Nephron progenitor cell (in vitro differentiated cells): ENCODE results near the gene NPAS2.

Source experiments
- DNase-seq: peaks from one replicate; pipeline ENCODE4 v3.0.0; 2021
- H3K27ac Mint-ChIP-seq: 2 replicates; pipeline ENCODE4 v1.8.0; 2021; ENCODE audit warnings: mild to moderate bottlenecking, moderate library complexity, mixed read lengths
- H3K27me3 Mint-ChIP-seq: 2 replicates; pipeline ENCODE4 v1.8.0; 2021; ENCODE audit warnings: mild to moderate bottlenecking, low read depth, mixed read lengths; ENCODE audit not compliant: poor library complexity
- H3K36me3 Mint-ChIP-seq: 2 replicates; pipeline ENCODE4 v1.8.0; 2021; ENCODE audit warnings: low read depth, mixed read lengths
- H3K4me1 Mint-ChIP-seq: 2 replicates; pipeline ENCODE4 v1.8.0; 2021; ENCODE audit warnings: mixed read lengths
- H3K4me3 Mint-ChIP-seq: 2 replicates; pipeline ENCODE4 v1.8.0; 2021; ENCODE audit warnings: mild to moderate bottlenecking, moderate library complexity, mixed read lengths
- H3K9me3 Mint-ChIP-seq: 2 replicates; pipeline ENCODE4 v1.8.0; 2021; ENCODE audit warnings: mild to moderate bottlenecking, moderate library complexity, mixed read lengths
- CTCF ChIP-seq: fragments of 200-600 bp; sonication (generic); IDR thresholded peaks from 2 replicates; pipeline ENCODE4 v1.5.0; 2021; ENCODE audit warnings: antibody characterized with exemption

Gene NPAS2

DNA sequence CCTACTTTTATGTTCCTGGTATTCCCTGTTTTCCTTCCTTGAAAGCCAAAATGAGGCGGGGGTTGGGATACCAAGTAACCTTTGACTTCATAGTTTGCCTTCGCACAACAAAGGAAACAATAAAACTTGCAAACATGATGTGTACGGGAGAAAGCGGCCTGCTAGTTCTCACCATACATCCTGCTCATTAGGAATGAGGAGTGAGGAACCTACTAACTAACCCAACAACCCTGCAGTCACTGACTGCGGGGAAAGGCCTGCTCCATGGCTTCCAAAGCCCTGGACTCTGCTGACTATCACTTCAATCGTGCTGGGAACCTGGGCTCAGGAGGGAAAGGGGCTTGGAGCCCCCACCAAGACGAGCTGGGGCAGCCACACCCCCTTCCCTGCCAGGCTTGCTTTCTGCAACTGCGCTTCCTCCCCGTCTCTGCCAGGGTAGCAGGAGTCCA, 206.3 kb downstream of the NPAS2 start:
- peaks cover 62% of the 10 kb centered on the region for H3K36me3 Mint-ChIP-seq
- H3K4me3 Mint-ChIP-seq = no peak overlapping the region
- DNase-seq = no peak
- TF ChIP-seq CTCF = no peak
- no peaks in the 10 kb centered on the region for H3K27me3 Mint-ChIP-seq
- H3K4me1 Mint-ChIP-seq = peaks cover 24% of the 10 kb centered on the region
- peaks cover 13% of the 10 kb centered on the region for H3K9me3 Mint-ChIP-seq
- H3K27ac Mint-ChIP-seq = peak overlapping the region; percentile 83

- no peak for TF ChIP-seq CTCF
- peaks cover 13% of the 10 kb centered on the region for H3K9me3 Mint-ChIP-seq
- peaks cover 58% of the 10 kb centered on the region for H3K36me3 Mint-ChIP-seq
- H3K4me1 Mint-ChIP-seq = peaks cover 26% of the 10 kb centered on the region
- H3K4me3 Mint-ChIP-seq = no peak overlapping the region
- DNase-seq = no peak
- peak overlapping the region; percentile 83 for H3K27ac Mint-ChIP-seq
- no peaks in the 10 kb centered on the region for H3K27me3 Mint-ChIP-seq
Measured at GRCh38 chr2:101026923-101027469, 207.1 kb downstream of the NPAS2 start.

DNA sequence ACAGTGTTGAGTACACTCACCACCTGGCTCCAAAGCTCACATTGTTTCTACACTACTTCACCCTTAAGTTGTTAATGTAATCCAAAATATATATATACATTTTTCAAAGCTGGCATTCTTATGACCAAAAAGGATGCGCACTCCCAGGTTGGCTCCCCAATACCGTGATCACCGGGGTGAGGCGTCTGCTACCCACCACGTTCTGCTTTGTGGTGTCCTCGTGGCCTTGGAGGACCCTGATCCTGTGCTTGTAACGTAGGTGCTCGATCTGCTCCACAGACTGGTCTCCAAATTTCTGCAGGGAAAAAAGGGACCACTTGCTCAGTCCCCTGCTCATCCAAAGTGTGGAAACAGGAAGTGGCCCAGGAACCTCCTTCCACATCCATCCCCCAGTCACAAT, 207.9 kb downstream of the NPAS2 start:
- Mint-ChIP-seq H3K4me3 (no peak overlapping the region), H3K4me1 (peaks cover 31% of the 10 kb centered on the region), H3K27ac (peak overlapping the region; percentile 45), H3K27me3 (no peaks in the 10 kb centered on the region), H3K36me3 (peaks cover 55% of the 10 kb centered on the region), H3K9me3 (peaks cover 13% of the 10 kb centered on the region)
- DNase-seq = no peak
- TF ChIP-seq CTCF = no peak

DNA sequence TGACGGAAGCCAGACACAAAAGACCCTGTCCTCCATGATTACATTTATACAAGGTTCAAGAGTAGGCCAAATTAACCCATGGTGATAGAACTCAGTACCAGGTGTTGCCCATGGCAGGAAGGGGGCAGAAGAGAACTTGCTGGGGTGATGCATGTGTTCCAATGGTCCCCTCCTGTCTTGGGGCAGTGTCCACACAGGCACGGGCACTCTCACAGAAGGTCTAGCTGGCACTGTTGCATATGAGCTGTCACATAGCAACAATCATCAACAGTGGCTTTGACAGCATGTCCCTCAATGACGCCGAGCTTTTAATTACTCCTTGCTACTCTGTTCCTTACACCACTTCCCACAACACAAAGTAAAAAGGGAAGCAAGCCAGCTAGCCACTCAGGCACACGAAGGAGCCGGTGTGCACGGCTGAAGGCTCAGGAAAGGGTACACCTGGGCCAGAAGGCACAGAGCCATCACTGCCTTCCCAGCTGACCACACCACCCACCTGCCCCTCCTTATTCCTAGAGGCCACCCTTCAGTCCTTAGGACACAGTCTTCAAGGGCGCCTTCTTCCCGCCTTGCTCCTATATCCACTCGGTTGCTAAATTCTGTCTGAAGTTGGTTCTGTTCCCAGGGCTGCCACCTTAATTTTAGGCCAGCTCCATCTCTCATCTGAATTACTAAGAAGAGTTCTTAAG, 211.1 kb downstream of the NPAS2 start:
- no peak for TF ChIP-seq CTCF
- no peaks in the 10 kb centered on the region for H3K27me3 Mint-ChIP-seq
- no peak overlapping the region for H3K4me3 Mint-ChIP-seq

GRCh38 chr2:101032084-101032776, 212.3 kb downstream of the NPAS2 start:
- H3K27me3 Mint-ChIP-seq = no peaks in the 10 kb centered on the region
- H3K36me3 Mint-ChIP-seq = peaks cover 51% of the 10 kb centered on the region
- no peak overlapping the region for H3K4me3 Mint-ChIP-seq
- no peak for TF ChIP-seq CTCF
- peaks cover 13% of the 10 kb centered on the region for H3K9me3 Mint-ChIP-seq
- no peak for DNase-seq
- no peak overlapping the region for H3K27ac Mint-ChIP-seq
- H3K4me1 Mint-ChIP-seq = peaks cover 9% of the 10 kb centered on the region

More for the DNA sequence above, 211.1 kb downstream of the NPAS2 start:
- Mint-ChIP-seq H3K9me3 (peaks cover 13% of the 10 kb centered on the region), H3K4me1 (peaks cover 19% of the 10 kb centered on the region), H3K36me3 (peaks cover 51% of the 10 kb centered on the region), H3K27ac (no peak overlapping the region)
- DNase-seq = no peak
